ENCODE measurements around the gene PLCB1.

- TF ChIP-seq SIN3A (IDR thresholded peaks at IDR 0.05; ENCODE audit: borderline replicate concordance, insufficient read depth, low read length) (no peak), REST (IDR thresholded peaks at IDR 0.05; ENCODE audit: insufficient read depth in 1 of 2, low read depth in 2 of 2, low read length in 2 of 2) (no peak), POLR2AphosphoS5 (IDR thresholded peaks at IDR 0.05; ENCODE audit: low read depth, low read length) (no peak)
Observed at GRCh38 chr20:8909596-8909995, 777.5 kb downstream of the PLCB1 start.
